Stimulated activated CD4-positive, alpha-beta T cell treated with anti-CD3 and anti-CD28 coated beads, Interleukin-2, amount 100 ng/mL, for 24 hours (primary cell): ENCODE results near the gene SERPINB5.

Experiments
- DNase-seq, 2 donors: peaks; one replicate each; pipeline ENCODE4 v3.0.0-alpha.2; 2020

The SERPINB5 gene

DNA sequence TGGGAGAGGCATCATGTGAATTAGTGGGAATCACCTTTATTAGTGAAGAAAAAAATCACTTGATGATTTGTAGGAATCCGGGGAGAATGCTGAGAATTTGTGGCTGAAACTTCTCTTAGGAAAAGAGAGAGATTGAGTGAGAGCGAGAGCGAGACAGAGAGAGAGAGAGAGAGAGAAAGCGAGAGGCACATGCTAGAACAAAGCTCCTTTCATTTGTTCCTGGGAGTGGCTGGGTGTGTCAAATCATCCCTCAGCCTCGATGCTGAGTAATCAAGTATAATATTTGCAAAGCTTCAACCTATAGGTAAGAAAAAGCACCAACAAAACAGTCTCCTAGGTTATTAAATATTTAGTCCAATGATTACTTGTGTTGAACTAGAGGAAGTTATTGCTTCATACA is 4.4 kb upstream of the SERPINB5 start:
- no peak for DNase-seq

DNA sequence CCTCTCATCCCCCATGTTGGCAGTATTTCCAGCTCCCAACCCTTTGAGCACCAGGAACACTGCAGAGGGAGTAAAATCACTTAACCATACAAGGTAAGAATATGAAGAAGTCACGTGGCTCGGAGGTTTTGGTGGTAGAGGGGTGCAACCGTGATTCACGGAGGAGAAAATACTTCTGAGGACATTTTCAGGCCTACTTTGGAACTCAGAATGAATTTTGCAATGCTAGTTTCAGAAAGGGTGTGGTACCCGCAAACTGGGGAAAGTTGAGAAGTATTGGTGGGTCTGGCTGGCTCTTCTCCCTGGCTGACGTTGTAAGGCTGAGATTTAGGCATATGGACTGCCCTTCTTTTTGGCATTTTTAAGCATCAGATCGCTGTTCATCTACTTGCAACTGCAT is 442 bp downstream of the SERPINB5 start:
- DNase-seq, result no peak

DNA sequence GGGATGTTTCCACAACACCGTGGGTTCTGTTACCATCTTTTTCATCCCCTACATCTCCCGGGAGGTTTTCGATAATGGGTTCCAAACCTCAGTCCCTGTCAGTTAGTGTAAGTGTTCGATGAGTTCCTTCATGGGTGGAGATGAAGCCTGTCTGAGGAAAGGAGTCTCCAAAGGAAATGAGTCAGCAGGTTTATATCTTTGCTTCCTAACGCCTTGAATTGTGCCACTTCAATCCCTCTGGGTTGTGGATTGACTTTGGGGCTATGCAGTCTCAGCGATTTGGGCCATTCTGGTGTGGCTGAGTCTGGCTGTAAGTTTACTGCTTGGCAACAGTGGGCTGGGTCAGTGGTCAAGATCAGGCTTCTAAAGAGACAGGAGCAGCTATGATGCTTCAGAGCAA is 1.2 kb downstream of the SERPINB5 start:
- no peak for DNase-seq

DNA sequence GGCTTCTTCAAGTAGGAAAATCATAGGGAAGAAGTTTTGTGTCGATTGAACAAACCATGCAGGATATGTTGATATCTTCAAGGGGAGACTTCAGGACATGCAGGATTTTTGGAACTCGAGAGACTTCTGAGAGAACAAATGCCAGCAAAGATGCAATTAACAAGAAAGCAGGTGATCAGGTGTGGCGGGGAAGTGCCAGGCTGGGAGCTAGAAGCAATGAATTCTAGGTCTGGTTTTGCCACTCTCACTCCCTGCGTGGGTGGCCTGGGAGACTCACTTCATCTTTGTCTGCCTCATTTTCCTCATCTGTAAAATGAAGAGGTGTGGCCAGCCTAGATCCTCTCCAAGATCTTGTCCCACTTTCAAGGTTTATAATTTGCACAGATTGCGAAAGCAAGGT is 3.1 kb downstream of the SERPINB5 start:
- DNase-seq, result no peak

DNA sequence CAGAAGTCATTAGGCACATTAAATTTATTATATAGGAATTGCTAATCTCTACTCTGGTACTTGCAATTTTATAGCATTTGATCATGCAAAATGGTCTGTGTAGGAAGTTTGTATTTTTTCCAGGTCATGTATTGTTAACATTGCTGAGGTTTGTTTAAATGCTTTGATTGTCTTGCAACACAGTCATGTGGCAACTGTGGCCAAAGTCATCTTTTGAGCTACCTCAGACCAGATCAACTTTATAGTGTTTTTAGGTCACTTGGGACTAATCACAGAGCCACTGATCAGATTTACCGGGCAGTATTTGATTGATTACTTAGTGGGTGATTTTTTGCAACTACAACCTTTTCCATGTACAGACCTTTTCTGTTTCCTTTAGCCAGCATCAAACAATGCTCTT is 3.7 kb downstream of the SERPINB5 start:
- DNase-seq, result no peak

DNA sequence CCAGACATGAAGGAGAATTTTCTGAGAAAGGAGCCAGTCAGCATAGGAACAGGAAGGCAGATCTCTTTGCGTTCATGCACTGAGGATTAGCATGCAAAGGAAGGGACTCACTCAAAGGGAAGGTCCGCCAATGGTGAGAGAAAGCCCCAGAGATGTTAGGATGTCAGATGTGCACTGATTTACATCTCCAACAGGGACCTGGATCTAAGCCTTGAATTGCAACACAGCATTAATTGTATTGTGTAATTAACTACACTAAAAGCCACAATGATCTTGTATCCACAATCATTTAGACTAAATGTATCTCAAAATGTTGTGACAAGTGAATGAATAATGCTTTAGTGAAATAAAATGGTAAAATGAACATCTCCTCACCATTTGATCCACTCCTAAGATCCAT is 4.2 kb downstream of the SERPINB5 start:
- DNase-seq, result no peak

DNA sequence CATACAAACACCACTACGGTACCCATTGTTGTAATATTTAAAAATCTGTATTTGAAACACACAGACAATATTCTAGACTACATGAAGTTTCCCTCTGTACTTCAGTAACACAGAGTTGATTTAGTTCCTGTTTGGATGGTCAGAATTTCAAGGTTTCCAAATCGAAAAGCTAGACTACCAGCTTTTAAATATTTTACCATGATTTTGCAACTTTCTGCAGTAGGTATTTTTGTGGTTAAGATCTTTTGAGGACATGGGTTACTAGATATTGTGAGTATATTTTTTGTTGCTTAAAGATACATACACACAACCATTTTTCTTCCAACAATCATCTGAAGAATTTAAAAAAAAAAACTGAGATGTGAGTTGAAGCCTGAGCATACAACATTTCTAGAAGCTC is 10.9 kb downstream of the SERPINB5 start:
- DNase-seq, result no peak

DNA sequence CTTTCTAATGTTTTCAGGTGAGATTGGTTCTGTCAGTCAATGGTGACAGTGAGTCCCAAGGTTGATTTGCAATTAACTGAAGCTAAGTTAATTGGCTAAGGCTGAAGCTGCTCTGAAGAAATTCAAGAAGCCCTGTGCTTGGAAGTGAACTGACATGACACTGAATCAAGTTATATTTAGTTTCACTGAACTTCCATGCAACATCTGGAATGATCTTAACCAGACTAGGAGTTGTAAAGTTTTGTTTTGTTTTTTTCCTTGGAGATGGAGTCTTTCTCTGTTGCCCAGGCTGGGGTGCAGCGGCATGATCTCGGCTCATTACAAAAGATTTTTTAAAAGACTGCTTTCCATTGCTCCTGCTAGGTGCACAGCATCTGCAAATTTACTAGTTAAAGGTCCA is 11.4 kb downstream of the SERPINB5 start:
- no peak for DNase-seq

DNA sequence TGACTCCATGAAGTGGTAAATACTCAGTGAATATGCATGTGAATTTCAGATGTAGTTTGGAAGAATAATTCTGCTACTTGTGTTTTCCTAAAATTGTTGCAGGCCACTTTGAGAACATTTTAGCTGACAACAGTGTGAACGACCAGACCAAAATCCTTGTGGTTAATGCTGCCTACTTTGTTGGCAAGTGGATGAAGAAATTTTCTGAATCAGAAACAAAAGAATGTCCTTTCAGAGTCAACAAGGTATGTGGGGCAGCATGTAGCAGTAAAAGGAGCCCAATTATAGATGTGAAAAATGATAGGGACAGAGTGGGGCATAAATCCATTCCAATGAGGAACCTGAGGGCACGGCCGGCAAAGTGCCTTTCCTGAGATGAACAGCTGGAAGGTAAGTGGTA is 16.1 kb downstream of the SERPINB5 start:
- no peak for DNase-seq

DNA sequence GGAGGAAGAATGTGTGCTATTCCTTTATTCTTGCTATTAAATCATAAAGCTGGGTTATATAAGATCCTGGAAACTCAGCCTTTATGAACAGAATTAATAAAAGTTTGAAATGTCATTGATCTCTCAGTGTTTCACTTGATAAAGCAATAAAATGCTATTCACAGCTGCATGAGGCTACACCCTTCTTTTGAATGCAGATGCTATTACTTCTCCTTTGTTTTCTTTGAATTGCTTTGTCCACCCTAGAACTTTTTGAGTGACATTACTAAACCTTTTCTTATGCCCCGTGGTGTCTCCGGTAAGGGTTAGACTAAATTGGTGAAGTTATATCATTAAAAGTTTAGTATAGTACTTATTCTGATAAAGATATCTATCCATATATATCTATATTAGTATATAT is 18.9 kb downstream of the SERPINB5 start:
- DNase-seq, result no peak

DNA sequence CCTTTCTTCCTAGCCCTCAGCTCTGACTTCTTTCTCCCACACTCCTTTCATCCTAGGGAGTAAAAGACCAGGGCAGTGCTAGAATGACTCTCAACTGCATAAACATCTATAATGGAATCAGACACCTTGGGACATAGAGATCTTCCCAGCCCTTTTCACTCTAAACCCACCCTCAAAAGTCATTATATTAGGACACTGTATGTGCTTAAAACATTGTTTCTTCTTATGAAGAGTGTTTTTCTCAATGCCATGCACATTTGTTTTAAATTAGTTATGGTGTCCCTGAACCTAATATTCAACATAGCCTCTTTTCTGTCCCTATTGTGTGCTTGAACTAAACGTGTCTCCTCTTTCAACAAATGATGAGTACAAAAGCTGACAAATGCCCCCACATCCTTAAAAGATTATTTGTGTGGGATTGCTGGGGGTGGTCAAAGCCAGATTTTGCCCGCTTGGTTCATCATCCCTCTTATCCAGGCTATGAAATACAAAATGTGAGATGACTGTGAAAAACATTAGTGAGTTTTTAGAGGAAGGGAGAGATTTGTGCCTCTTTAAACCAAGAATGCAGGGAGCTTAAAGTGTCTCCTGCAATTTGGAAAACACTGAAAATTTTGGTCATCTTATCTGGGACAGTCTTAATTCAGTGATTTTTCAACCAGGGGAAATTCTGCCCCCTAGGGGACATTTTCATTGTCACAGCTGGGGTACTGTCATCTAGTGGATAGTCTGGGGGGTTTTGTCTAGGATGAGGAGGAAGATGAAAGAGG is 29.0 kb downstream of the SERPINB5 start:
- peak; percentile 30 to 34 for DNase-seq

DNA sequence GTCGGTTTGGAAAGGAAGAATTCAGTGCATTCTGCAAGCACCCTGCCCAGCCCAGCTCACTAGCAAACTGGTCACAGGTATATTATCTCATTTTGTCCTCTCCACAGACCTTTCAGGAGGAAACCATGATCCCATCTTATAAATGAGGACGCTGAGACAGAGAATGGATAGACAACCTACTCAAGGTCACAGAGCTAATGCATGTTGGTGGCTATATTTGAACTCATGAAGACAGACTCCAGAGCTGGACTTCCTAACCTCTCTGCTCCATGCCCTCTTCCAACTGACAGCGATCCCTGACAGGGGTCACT is 29.5 kb downstream of the SERPINB5 start:
- no peak for DNase-seq

DNA sequence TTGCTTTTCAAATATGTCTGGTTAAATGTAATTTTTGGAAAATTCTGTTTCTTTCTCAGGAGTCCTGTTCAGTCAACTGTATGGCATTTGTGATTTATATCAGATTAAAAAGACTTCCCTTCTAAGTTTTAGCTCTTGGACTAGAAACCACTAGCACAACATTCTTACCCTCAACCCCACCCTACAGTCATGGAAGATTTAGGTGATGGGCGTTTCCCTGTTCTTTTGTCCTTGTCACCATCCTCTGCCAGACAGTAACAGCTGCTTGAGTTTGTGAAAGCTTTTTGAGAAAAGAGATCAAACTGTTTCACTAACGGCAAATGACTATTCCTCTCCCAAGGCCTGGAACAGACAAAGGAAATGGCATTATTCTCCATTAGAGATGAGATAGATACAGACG is 31.8 kb downstream of the SERPINB5 start:
- DNase-seq, result no peak

DNA sequence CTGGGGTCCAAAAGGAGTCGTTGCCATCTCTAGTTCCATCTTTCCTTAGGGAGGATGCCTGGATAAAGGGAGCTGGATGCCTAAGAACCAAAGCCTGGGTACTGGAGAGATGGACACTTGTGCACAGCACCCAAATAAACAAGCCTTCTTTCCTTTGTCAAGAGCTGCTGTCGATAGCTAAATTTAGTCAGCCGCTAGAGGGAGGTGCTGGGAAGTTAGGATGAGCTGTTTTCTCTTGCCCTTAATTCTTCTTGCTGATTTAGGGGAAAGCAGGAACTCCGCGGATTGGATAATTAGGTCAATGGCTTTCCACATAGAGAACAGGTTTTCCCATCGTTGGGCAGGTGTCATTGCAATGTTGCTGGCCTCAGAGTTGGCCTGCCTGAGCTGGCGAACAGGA is 34.5 kb downstream of the SERPINB5 start:
- DNase-seq, result peak; percentile 8 to 18

DNA sequence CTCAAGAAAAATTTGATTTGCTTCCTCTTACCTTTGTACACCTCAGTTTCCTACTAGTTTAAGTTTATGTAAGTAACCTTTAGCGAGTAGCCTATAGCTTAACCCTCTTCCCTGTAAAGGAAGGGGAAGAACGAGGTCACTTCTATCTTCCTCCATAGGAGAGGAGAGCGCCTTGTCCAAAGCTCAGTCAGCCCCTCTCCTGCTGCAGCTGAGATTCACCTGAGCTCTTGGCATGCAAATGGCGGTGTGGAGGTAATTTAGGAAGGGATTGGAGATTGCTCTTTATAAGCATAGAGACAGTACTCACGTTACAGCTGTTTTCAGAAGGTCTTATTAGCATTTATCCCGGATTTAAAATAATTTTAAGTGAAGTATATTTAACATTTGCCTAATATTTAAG is 37.6 kb downstream of the SERPINB5 start:
- no peak for DNase-seq

DNA sequence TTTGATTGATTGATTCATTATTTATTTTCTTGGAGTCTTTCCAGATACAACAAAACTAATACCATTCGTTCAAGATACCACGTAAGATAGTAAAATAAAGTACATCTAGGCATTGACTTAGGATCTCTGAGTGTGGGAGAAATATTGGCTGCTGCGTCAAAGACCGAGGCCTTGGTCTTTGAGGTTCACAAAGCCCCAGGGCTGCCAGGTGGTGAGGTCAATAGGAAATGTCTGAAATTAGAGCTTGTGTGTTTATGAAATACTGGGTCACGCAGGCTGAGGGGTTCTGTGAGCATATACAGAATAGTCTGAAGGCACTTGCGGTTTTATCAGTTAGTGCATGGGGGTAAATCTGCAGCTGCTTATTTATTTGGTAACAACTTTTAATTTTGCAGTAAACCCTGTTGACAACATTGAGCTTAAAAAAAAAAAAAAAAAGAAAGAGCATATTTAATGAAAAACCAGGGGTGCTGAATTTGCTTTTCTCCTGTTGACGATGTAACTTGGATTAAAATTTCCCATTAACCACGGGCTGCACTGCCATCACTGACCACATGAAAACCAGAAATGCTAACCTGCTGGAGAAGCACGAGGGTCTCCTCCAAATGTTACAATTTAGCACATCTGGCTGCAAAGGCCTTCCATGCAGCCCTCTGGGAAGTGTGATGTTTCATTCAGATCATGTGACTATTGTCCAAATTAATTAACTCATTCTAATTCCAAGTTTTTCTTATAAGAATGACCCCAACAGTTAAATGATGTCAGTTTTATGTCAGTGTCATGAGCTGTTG is 38.3 kb downstream of the SERPINB5 start:
- no peak for DNase-seq

DNA sequence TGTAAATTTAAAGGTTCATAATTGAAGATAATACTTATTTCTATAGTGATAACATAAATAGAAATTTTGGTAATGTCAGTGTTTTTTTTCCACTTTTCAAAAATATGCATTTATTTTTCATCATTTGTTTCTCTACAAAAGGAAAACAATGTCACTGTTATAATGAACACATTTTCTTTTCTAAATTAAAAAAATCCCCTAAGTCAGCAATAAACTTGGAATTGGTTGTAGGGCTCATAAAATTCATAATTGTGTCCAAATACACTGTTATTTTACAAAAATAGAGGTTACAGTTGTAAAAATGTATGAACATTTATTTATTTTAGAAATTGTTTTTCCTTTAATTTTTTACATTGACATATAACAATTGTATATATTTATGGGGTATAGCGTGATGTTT is 39.0 kb downstream of the SERPINB5 start:
- no peak for DNase-seq

DNA sequence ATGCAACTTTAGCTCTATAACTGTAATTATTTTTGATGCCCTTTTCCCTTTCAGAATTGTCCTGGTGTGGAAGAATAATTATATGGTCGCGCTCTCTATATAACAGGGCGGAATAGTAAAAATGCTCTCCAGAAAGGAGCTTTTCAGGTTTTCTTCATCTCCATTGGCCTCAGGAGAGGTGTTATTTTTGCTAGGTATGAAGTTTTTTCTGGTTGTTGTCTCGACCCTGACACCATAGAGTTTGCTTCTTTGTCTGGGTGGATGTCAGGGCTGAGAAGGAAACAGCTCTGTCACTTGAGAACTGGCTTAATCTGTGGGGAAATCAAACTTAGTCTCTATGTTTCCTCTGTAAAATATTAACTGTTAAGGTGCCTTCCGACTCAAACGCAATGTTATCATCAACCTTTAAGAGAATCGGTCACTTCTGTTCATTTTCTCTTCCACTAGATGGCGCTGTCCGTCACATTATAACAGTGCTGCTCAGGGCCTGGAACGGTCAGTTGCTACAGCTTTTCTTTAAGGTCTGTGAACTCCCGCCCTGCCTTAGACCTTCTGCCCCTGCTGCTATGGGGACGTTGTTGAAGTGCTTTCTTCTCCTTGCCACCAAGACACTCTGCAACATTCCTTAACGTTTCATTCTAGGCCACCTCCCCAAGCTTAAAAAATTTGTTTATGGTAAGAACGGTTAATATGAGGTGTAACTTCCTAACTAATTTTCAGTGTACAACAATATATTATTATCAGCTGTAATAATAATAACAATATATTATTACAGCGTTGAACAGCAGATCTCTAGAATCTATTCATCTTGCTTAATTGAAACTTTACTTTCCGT is 41.6 kb downstream of the SERPINB5 start:
- peak; percentile 40 to 57 for DNase-seq

DNA sequence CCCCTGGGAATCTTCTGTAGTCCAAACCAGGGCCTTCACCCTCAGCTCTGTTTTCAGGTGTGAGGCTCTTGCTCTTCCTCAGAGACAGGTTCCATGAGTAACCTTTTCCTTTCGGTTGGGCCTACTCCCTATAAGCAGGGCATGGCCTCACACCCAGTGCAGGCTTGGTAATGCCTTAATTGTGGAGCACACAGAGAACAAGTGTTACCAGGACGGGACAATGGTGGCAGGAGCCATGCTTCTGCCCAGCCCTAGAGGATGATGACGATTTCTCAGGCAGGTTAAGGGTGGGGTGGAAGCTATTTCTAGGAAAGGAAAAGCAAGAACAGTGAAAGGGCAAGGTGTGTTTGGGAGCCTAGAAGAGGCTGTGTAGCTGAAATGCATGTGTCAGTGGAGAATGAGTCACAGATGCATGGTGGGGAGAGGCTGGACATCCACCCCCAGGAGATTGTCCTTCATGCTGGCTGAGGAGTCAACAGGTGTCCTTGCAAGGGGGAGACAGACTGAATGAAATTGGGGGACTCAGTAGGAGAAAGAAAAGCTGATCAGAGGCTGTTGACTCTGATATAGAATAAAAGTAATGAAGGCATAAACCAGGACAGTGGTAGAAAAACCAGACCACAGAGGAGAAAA is 43.4 kb downstream of the SERPINB5 start:
- no peak for DNase-seq

DNA sequence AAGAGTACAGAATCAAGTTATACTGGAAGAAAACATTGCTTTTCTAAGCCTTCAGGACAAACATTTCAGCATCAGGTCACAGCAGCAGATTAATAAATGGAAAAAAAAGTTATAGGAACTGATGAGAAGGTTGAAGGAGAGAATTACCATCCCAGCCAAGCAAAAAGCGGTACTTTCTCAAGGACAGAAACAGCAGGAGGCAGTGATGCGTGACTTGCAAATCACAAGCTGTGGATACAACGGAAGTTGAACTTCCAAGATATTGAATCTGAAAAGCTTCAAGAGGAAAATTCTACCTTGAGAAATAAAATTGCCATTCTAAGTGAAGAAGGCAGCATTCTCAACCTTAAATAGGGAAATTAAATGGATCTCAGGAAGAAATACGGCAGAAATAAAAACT is 46.9 kb downstream of the SERPINB5 start:
- no peak for DNase-seq

DNA sequence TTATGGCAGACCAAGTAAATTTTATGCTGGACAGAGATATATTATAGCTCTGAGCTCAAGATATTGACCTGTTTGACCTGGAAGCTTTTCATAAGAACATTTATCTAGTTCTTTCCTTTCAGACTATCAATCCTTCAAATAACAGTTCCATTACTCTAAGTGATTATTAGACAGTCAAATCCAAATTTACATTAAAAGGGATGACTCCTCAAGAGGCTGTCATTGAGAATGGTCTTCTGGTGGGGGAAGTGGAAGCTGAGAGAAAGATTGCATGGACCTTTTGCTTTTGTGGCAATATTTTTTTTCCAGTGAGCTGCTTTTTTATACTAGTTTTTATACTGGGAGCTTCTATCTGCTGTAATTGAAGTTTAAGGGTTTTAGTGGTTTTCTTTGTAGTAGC is 50.5 kb downstream of the SERPINB5 start:
- no peak for DNase-seq

DNA sequence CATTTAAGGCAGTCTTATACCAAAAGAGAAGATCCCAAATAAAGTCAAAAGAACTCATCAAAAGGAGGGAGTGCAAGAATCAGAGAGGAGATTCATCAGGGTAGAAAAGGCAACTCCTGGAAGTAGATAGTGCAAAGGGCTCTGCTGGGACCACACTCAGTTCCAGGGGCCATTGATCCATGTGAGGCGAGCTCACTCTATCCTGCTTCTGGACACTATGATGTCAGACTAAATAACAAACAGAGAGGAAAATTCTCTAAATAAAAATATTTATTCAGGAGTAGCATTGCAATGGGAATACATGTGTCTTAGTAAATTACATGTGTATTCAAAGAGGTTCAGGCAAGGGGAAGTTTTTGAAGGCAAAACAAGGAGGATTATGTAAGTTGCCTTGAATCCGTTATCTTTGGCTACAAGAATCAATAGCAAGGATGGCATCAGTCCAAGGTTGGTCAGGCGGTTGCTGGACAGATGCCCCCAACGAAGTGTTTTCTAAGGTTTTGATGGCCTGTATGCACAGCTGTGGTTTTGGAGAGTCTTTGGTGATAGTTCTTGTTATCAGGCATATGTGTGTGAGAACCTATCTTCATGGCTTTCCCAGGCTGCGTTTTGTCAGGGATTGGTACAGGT is 52.2 kb downstream of the SERPINB5 start:
- DNase-seq, result no peak

DNA sequence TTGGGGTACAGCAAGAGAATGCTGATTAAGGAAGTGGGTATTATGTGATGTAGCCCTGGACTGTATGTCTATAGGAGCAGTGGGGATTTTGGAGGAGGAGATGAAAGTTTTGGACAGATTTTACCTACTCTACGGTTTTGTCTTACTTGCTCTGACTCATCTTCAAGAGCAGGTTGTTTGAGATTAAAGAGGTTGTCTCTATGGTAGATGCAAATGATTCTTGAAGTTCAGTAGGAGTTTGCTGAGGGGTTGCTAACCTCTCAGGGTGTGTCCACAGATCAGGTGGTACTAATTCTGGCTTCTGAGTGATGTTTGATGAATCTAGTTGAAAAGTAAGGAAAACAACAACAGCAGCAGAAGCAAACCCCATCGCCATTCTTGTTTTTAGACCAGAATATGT is 55.7 kb downstream of the SERPINB5 start:
- DNase-seq, result no peak
